ENCODE measurements around the gene OR4E1. TPM values are rescaled to one million over a fixed set of nuclear protein-coding genes. Genes with fewer than 3 reads are reported as not detected.

Gene OR4E1
- total and polyA plus RNA-seq, 3 donors from 2014 or later: 0.16 to 0.47 TPM; not detected in 1

- no peak for DNase-seq
- WGBS, 2 donors: 73 to 86% methylated on average over 3 of the region's 3 CpGs
- Histone ChIP-seq H3K4me1 (no peaks in the 10 kb centered on the region), H3K27ac (no peak overlapping the region), H3K36me3 (ENCODE audit: low read depth, missing control alignments) (no peaks in the 10 kb centered on the region), H3K27me3 (no peaks in the 10 kb centered on the region), H3K9me3 (no peaks in the 10 kb centered on the region), H3K4me3 (no peak overlapping the region)
- intact Hi-C loops (cut with DNase I; ENCODE audit: low total_unique reads): no loop called here
- no peak for TF ChIP-seq POLR2A (IDR thresholded peaks at IDR 0.05)
- TF ChIP-seq CTCF (IDR thresholded peaks at IDR 0.05): no peak
Observed at GRCh38 chr14:21626491-21627230, 47.0 kb downstream of the OR4E1 start.

Small RNA genes lying within 50 kb of the gene (small RNA-seq; reads per million reads assigned to genes)
- gene AC243972.3: 0 reads per million in 2 donors

Other genes starting within 250 kb of the OR4E1 start
- 10 to 100 TPM; 82.8 to 87.4 TPM for gene CHD8, start 217.7 kb downstream of the OR4E1 start, total RNA-seq
- 67.3 TPM for gene CHD8, start 217.7 kb downstream of the OR4E1 start, polyA plus RNA-seq (ENCODE audit: insufficient read depth, low read depth, low replicate concordance)
- gene RAB2B, start 196.9 kb downstream of the OR4E1 start, total RNA-seq: 10 to 100 TPM; 32.9 to 40.1 TPM
- gene RAB2B, start 196.9 kb downstream of the OR4E1 start, polyA plus RNA-seq (ENCODE audit: insufficient read depth, low read depth, low replicate concordance): 36.4 TPM
- 10 to 100 TPM; 64.4 to 72.6 TPM for gene TOX4, start 196.6 kb downstream of the OR4E1 start, total RNA-seq
- 120 TPM for gene TOX4, start 196.6 kb downstream of the OR4E1 start, polyA plus RNA-seq (ENCODE audit: insufficient read depth, low read depth, low replicate concordance)
- 10 to 100 TPM; 65.7 to 66.3 TPM for gene METTL3, start 162.5 kb downstream of the OR4E1 start, total RNA-seq
- 81.1 TPM for gene METTL3, start 162.5 kb downstream of the OR4E1 start, polyA plus RNA-seq (ENCODE audit: insufficient read depth, low read depth, low replicate concordance)
- gene SALL2, start 147.5 kb downstream of the OR4E1 start, total RNA-seq: 1 to 10 TPM; 4.1 to 5.0 TPM
- 5.5 TPM for gene SALL2, start 147.5 kb downstream of the OR4E1 start, polyA plus RNA-seq (ENCODE audit: insufficient read depth, low read depth, low replicate concordance)
- gene OR10G3, start 93.7 kb downstream of the OR4E1 start, total RNA-seq: not detected
- gene OR10G3, start 93.7 kb downstream of the OR4E1 start, polyA plus RNA-seq (ENCODE audit: insufficient read depth, low read depth, low replicate concordance): not detected
- gene OR10G2, start 38.9 kb downstream of the OR4E1 start, total RNA-seq: under 1 TPM in 1 of 2 donors, not detected in 1; 0.25 TPM
- gene OR10G2, start 38.9 kb downstream of the OR4E1 start, polyA plus RNA-seq (ENCODE audit: insufficient read depth, low read depth, low replicate concordance): not detected
- under 1 TPM in 1 of 2 donors, not detected in 1; 0.19 TPM for gene OR4E2, start 20.0 kb downstream of the OR4E1 start, total RNA-seq
- not detected for gene OR4E2, start 20.0 kb downstream of the OR4E1 start, polyA plus RNA-seq (ENCODE audit: insufficient read depth, low read depth, low replicate concordance)